ENCODE data around the gene EGFR.

The EGFR gene

DNA sequence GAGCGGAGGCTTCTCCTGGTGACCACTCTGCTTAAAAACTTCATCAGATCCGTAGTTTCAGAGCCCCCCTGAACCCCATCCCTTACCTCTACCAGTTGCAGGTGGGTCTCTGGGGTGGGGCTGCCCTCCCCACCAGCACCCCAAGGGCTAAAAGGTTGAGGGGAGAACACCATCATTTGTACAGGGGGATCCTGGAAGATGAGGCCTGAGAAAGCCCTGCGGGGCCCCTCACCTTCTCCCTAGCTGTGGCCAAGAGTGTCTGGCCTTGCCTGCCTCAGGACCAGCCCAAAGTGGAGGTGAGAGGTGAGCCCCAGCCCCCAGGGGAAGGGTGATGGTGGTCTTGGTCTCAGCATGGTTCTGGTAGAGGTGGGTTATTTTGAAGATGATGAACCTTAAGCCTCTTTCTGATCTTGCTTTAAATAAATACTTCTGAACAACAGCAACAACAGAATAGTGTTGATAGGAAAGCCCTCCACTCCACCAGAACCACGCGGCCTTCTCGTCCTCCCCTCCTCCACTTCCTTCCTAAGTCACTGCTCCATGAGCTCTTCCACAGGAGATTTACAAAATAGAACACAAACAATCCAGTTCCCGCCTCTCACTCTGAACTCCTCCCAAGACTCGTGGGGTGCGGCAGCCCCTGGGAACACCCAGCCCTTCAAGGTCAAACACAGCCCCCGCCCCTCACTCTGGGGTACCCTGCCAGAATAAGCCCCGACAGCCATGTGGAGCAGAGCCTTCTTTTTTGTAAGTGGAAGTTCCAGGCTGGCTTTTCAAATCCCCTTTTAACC lies 169.1 kb downstream of the EGFR start:
- peak overlapping the region in 1 of 2 donors; percentile 62 for H3K27ac ChIP-seq
- H3K4me3 ChIP-seq: no peak overlapping the region
- TF ChIP-seq, protein P1, sequence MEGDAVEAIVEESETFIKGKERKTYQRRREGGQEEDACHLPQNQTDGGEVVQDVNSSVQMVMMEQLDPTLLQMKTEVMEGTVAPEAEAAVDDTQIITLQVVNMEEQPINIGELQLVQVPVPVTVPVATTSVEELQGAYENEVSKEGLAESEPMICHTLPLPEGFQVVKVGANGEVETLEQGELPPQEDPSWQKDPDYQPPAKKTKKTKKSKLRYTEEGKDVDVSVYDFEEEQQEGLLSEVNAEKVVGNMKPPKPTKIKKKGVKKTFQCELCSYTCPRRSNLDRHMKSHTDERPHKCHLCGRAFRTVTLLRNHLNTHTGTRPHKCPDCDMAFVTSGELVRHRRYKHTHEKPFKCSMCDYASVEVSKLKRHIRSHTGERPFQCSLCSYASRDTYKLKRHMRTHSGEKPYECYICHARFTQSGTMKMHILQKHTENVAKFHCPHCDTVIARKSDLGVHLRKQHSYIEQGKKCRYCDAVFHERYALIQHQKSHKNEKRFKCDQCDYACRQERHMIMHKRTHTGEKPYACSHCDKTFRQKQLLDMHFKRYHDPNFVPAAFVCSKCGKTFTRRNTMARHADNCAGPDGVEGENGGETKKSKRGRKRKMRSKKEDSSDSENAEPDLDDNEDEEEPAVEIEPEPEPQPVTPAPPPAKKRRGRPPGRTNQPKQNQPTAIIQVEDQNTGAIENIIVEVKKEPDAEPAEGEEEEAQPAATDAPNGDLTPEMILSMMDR (IDR thresholded peaks at IDR 0.05): no peak
- no peak for DNase-seq (ENCODE audit: low spot score)

DNA sequence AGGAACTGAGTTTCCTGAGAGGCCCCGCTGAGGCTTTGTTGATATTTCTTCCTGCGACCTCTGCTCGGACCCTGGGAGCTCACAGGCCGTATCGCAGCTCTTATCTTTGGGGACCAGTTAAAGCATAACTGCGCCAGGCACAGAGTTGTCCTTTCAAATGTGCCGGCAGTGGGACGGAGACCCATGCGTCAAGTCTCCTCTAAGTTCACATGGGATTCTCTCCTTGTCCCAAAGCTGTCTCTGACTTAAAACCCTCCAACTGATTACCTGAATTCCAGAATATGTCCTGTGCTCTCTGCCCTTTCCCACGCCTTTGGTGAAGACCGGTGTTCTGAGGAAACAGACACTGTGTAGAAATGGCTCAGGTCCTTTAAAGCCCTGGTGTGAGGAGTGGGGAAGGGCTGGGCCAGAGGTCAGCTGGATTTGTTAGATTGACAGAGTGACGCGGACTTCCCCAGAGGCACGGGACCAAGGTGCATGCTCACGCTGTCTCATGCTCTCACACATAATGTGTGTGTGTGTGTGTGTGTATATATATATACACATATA lies 169.8 kb downstream of the EGFR start:
- Histone ChIP-seq H3K4me3 (no peak overlapping the region), H3K27ac (peak overlapping the region in 1 of 2 donors; percentile 31)
- TF ChIP-seq, protein P1 (IDR thresholded peaks at IDR 0.05): no peak
- DNase-seq (ENCODE audit: low spot score): no peak

DNA sequence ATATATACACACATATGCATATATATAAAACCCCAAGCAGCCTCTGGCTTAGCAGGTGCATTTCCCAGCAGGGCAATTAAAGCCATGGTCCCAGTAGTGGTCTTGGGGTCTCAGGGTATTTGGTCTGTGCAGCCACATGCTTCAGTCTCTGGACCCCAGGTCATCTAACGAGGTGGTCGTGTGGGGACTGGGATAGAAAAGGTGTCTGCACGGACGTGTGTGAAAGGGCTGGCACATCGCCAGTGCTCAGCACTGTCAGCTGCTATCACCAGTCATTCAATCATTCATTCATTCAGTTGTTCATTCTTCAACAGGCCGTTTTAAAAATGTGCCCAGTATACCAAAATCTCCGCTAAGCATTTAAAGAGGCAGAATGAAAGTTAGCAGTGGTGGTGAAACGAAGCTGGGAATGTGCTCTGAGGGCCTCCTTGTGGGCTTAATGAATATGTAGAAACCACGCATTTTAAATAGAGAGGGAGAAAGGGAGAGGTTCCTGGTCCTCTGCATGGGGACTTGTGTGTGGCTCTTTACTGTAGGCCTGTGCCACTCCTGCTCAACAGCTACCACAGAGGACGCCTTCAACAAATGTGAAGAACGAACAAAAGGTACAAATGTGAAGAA lies 170.4 kb downstream of the EGFR start:
- H3K4me3 ChIP-seq: no peak overlapping the region
- no peak for DNase-seq (ENCODE audit: low spot score)
- peak overlapping the region in 1 of 2 donors; percentile 28 for H3K27ac ChIP-seq
- TF ChIP-seq, protein P1 (IDR thresholded peaks at IDR 0.05): no peak

DNA sequence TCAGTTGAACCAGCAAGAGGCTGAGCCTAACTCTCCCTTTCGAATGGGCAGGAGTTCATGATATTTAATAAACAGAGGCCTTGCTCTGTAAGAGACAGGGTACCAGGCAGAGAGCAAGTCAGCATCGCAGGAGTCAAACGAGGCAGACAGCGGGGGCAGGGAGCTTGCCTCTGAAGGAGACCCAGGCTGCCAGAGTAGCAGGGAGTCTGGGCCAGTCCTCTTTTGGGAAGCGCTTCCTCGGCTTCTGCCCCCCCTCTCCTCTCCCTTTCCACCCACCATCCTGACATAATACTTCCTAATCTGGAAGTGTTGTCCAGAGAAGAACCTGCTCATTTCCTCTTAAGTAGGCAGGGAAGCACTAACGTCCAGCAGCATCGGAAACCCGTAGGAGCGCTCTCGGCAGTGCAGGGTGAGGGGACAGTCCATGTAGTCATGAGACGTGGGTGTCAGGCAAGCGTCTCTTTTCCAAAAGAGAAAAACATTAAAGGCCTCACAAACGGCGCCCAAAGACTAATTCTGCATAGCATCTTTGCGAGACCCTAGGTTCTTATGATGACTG lies 171.1 kb downstream of the EGFR start:
- no peak overlapping the region for H3K4me3 ChIP-seq
- no peak for DNase-seq (ENCODE audit: low spot score)
- peak overlapping the region in 1 of 2 donors; percentile 28 for H3K27ac ChIP-seq
- TF ChIP-seq, protein P1 (IDR thresholded peaks at IDR 0.05): no peak

DNA sequence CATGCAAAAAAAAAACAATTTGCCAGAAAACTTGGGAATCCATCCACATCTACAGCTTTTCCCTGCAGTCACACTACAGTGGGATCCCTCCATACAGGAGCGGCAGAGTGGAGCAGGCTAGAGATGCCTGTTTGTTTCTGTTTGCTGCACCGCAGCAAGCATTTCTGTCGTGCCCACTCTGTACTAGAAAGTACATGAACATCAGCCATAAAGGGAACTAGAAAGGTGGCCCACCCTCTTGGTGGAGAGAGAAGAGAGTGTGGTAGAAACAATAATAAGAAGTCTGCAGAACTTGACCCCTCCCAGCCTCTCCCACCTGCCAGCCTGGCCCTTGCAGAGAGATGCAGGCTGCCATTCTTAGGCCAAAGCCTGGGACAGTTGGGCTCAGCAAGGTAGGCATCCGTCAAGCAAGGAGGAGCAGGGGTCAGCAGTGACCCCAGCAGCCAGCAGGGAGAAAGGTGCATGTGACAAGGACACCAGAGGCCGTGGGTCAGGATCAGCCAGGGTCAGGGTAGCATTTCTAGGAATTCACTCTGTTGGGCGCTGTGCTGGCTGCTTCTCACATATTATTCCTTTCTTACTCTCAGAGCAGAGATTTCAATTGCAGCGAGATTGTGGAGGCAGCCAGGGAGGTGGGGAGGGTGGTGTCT lies 171.8 kb downstream of the EGFR start:
- no peak overlapping the region for H3K4me3 ChIP-seq
- no peak overlapping the region for H3K27ac ChIP-seq
- DNase-seq (ENCODE audit: low spot score): peak; percentile 67
- TF ChIP-seq, protein P1 (IDR thresholded peaks at IDR 0.05): no peak

DNA sequence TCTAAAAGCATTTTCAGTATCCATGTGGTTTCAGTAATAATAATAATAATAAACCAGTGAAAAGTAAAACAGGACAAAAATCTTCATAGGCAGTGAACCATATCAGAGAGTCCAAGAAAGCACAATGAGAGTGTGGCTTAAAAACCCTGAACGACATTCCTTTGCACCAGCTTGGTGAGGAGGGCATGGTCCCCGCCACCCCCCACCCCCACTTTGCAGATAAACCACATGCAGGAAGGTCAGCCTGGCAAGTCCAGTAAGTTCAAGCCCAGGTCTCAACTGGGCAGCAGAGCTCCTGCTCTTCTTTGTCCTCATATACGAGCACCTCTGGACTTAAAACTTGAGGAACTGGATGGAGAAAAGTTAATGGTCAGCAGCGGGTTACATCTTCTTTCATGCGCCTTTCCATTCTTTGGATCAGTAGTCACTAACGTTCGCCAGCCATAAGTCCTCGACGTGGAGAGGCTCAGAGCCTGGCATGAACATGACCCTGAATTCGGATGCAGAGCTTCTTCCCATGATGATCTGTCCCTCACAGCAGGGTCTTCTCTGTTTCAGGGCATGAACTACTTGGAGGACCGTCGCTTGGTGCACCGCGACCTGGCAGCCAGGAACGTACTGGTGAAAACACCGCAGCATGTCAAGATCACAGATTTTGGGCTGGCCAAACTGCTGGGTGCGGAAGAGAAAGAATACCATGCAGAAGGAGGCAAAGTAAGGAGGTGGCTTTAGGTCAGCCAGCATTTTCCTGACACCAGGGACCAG lies 172.5 kb downstream of the EGFR start:
- H3K27ac ChIP-seq: no peak overlapping the region

More for the DNA sequence above, 172.5 kb downstream of the EGFR start:
- DNase-seq (ENCODE audit: low spot score): no peak
- TF ChIP-seq, protein P1 (IDR thresholded peaks at IDR 0.05): no peak
- no peak overlapping the region for H3K4me3 ChIP-seq

Data from coronary artery (tissue), 2 donors.